GM23248 (cell line): ENCODE data around the gene CFAP100. TPM values are rescaled to one million over a fixed set of nuclear protein-coding genes. Genes with fewer than 3 reads are reported as not detected.

Experiments
- DNase-seq: peaks from one replicate; pipeline ENCODE4 v3.0.0-alpha.2; 2015
- H2AFZ ChIP-seq: fragments of 200-600 bp; sonication (generic); 2 replicates; pipeline ENCODE4 v1.6.1; 2016; ENCODE audit warnings: antibody characterized with exemption
- H3F3A ChIP-seq: fragments of 200-600 bp; sonication (generic); 2 replicates; pipeline ENCODE4 v1.6.1; 2016; ENCODE audit warnings: mild to moderate bottlenecking, antibody characterized with exemption, mixed run types; ENCODE audit not compliant: insufficient read depth
- H3K27ac ChIP-seq: fragments of 200-600 bp; sonication (generic); 2 replicates; pipeline ENCODE4 v1.5.1; 2016; ENCODE audit warnings: mild to moderate bottlenecking
- H3K27me3 ChIP-seq: fragments of 200-600 bp; sonication (generic); replicated peaks from 2 replicates; pipeline ENCODE4 v1.6.1; 2016; ENCODE audit warnings: mild to moderate bottlenecking; ENCODE audit not compliant: insufficient read depth
- H3K36me3 ChIP-seq: fragments of 200-600 bp; sonication (generic); 2 replicates; pipeline ENCODE4 v1.6.1; 2016; ENCODE audit warnings: low read depth, mild to moderate bottlenecking
- H3K4me1 ChIP-seq: fragments of 200-600 bp; sonication (generic); 2 replicates; pipeline ENCODE4 v1.6.1; 2016; ENCODE audit warnings: mild to moderate bottlenecking; ENCODE audit not compliant: insufficient read depth
- H3K4me2 ChIP-seq: fragments of 200-600 bp; sonication (generic); one replicate; pipeline ENCODE4 v1.6.1; 2016; ENCODE audit warnings: mild to moderate bottlenecking; ENCODE audit not compliant: unreplicated experiment
- H3K4me3 ChIP-seq: fragments of 200-600 bp; sonication (generic); 2 replicates; pipeline ENCODE4 v1.5.1; 2016; ENCODE audit warnings: mild to moderate bottlenecking
- H3K79me2 ChIP-seq: fragments of 200-600 bp; sonication (generic); 2 replicates; pipeline ENCODE4 v1.6.1; 2016; ENCODE audit warnings: mild to moderate bottlenecking; ENCODE audit not compliant: insufficient read depth
- H3K9ac ChIP-seq: fragments of 200-600 bp; sonication (generic); 2 replicates; pipeline ENCODE4 v1.6.1; 2016; ENCODE audit warnings: mild to moderate bottlenecking
- H3K9me2 ChIP-seq: fragments of 200-600 bp; sonication (generic); 2 replicates; pipeline ENCODE4 v1.6.1; 2016; ENCODE audit warnings: mixed run types, mild to moderate bottlenecking, moderate library complexity; ENCODE audit not compliant: insufficient read depth
- H3K9me3 ChIP-seq: fragments of 200-600 bp; sonication (generic); one replicate; pipeline ENCODE4 v1.6.1; 2017; ENCODE audit warnings: low read depth
- H4K20me1 ChIP-seq: fragments of 200-600 bp; sonication (generic); 2 replicates; pipeline ENCODE4 v1.6.0; 2016; ENCODE audit not compliant: insufficient read depth
- EZH2 ChIP-seq: fragments of 200-600 bp; sonication (generic); IDR thresholded peaks from 2 replicates; pipeline ENCODE4 v1.6.1; 2018; ENCODE audit warnings: antibody characterized with exemption, mild to moderate bottlenecking; ENCODE audit not compliant: insufficient read depth, poor library complexity, severe bottlenecking
- EZH2phosphoT487 ChIP-seq: fragments of 200-600 bp; sonication (generic); IDR thresholded peaks from 2 replicates; pipeline ENCODE4 v1.6.1; 2018; ENCODE audit warnings: antibody characterized with exemption, moderate library complexity, mild to moderate bottlenecking, low read depth; ENCODE audit not compliant: insufficient read depth
- WGBS, 2 experiments: methylation state at CpG; one replicate each; pipeline ENCODE4 v1.1.6; 2015 to 2017; ENCODE audit warnings: low lambda C conversion rate in 2 of 2, low coverage in 1 of 2; ENCODE audit errors: missing lambda C conversion rate in 2 of 2; 5-methylcytosine and 5-hydroxymethylcytosine counted together
- in situ Hi-C: fragments of 300-500 bp; cut with MboI; formaldehyde crosslinking; loops from 2 replicates; pipeline ENCODE4 v1.15.0; 2020
- polyA plus RNA-seq: library from polyadenylated mRNA; unstranded; fragments of >200 nt; fragmentation: Nextera tagmentation; extraction: Ambion mirVana; gene quantifications from 2 replicates; pipeline ENCODE4 v1.2.1, GENCODE V29; 2016
- total RNA-seq: library from RNA; depleted of rRNA; stranded (reverse); fragments of >200 nt; shearing (Covaris generic); gene quantifications from 2 replicates; pipeline ENCODE4 v1.2.3, GENCODE V29; 2014

The CFAP100 gene
- total and polyA plus RNA-seq, 2 experiments from 2014 or later: not detected

- Histone ChIP-seq H3K27me3 (peaks cover 37% of the 10 kb centered on the region), H3K9me3 (no peaks in the 10 kb centered on the region), H3K27ac (no peak overlapping the region), H3K4me3 (no peak overlapping the region), H4K20me1 (no peaks in the 10 kb centered on the region), H2AFZ (no peak overlapping the region), H3K9ac (no peak overlapping the region), H3K9me2 (no peaks in the 10 kb centered on the region), H3K4me1 (no peaks in the 10 kb centered on the region), H3K4me2 (no peak overlapping the region), H3K36me3 (no peaks in the 10 kb centered on the region), H3F3A (no peaks in the 10 kb centered on the region), H3K79me2 (no peaks in the 10 kb centered on the region)
- 68 to 75% methylated on average over 6 of the region's 6 CpGs for WGBS, 2 experiments
- no peak for DNase-seq
- no peak for TF ChIP-seq EZH2phosphoT487
- no peak for TF ChIP-seq EZH2
- in situ Hi-C loops: loop anchor here (10.0 to 25.0 kb wide), 3 partner anchors 151 to 434 kb away; partner anchors contain the start of gene ROPN1B
Observed at GRCh38 chr3:126395846-126396513, 1.3 kb downstream of the CFAP100 start.

DNA sequence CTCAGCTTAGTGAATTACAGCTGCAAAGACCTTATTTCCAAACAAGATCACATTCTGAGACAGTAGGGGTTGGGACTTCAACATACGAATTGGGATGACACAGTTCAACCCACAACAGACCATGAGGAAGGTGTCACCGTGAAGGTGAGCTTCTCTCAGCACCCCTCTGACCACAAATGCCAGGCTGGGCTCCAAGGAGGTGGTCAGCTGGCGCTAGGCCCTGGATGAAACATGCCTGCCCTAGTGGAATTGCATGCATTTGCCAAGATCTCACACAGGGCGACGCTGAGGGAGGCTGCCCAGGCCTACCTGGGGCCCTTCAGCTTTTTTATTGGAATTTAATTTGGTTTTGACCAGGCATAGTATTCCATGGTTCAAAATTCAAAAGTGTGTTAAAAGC lies 1.8 kb downstream of the CFAP100 start:
- Histone ChIP-seq H3F3A (no peaks in the 10 kb centered on the region), H4K20me1 (no peaks in the 10 kb centered on the region), H2AFZ (no peak overlapping the region), H3K79me2 (no peaks in the 10 kb centered on the region), H3K4me2 (no peak overlapping the region), H3K27me3 (peaks cover 37% of the 10 kb centered on the region), H3K4me1 (no peaks in the 10 kb centered on the region), H3K36me3 (no peaks in the 10 kb centered on the region), H3K9ac (no peak overlapping the region), H3K27ac (no peak overlapping the region), H3K4me3 (no peak overlapping the region), H3K9me3 (no peaks in the 10 kb centered on the region), H3K9me2 (no peaks in the 10 kb centered on the region)
- no peak for DNase-seq
- 67 to 72% methylated on average over 5 of the region's 5 CpGs for WGBS, 2 experiments
- TF ChIP-seq EZH2phosphoT487 (no peak), EZH2 (no peak)
- in situ Hi-C loops: loop anchor here (10.0 to 25.0 kb wide), 3 partner anchors 152 to 434 kb away; partner anchors contain the start of gene ROPN1B

DNA sequence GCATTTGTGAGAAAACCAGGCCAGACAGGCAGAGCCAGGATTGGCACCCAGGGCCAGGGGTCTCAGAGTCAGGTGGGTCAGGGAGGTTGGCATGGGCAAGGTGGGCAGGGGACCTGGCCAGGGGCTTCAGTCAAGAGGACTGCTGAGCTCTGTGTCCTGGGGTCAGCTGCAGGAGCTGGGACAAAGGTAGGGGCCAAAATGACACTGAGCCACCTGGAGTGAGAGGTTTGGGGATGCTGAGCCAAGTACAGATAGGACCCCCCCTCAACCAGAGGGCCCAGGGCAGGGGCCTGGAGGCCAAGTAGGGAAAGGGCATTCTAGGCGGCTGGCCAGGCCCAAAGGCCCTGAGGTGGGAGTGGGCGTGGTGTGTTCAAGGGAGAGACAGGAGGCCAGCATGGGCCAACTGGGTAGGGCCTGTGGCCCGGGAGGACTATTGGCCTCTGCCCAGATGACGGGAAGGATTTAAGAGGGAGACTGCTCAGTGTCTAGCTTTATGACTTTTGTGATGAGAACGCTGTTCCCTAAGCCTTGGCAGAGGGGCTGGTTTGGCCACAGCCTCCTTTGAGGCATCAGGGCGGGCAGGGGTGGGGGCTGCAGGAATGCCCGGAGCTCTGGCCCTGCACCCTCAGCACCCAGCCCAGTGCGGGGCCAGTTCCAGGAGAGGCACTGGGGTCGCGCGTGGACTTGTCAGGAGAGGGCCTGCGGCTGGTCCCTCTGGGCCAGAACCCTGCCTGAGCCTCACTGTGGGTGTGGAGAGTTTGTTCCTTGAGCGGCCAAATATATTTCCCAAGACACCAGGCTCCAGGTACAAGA lies 3.1 kb downstream of the CFAP100 start:
- Histone ChIP-seq H3K4me2 (no peak overlapping the region), H3K27me3 (peaks cover 36% of the 10 kb centered on the region), H3K36me3 (no peaks in the 10 kb centered on the region), H3K27ac (no peak overlapping the region), H3K4me3 (no peak overlapping the region), H3K79me2 (no peaks in the 10 kb centered on the region), H3K9ac (no peak overlapping the region), H3K4me1 (no peaks in the 10 kb centered on the region), H2AFZ (no peak overlapping the region), H3K9me2 (no peaks in the 10 kb centered on the region), H3F3A (no peaks in the 10 kb centered on the region), H4K20me1 (no peaks in the 10 kb centered on the region), H3K9me3 (no peaks in the 10 kb centered on the region)
- WGBS, 2 experiments: 48 to 70% methylated on average over 8 to 12 of the region's 13 CpGs
- TF ChIP-seq EZH2 (no peak), EZH2phosphoT487 (no peak)
- DNase-seq: no peak
- in situ Hi-C loops: loop anchor here (10.0 to 25.0 kb wide), 3 partner anchors 153 to 436 kb away; partner anchors contain the start of gene ROPN1B

GRCh38 chr3:126398423-126399350 lies 4.0 kb downstream of the CFAP100 start:
- Histone ChIP-seq H4K20me1 (no peaks in the 10 kb centered on the region), H3K4me2 (no peak overlapping the region), H3K4me3 (no peak overlapping the region), H3K36me3 (no peaks in the 10 kb centered on the region), H2AFZ (no peak overlapping the region), H3K79me2 (no peaks in the 10 kb centered on the region), H3K9me3 (no peaks in the 10 kb centered on the region), H3F3A (no peaks in the 10 kb centered on the region), H3K4me1 (no peaks in the 10 kb centered on the region), H3K9me2 (no peaks in the 10 kb centered on the region), H3K27me3 (peaks cover 27% of the 10 kb centered on the region; the same call in 1 of the 2 replicates), H3K27ac (no peak overlapping the region), H3K9ac (no peak overlapping the region)
- DNase-seq: no peak
- in situ Hi-C loops: loop anchor here (10.0 to 25.0 kb wide), 3 partner anchors 154 to 436 kb away; partner anchors contain the start of gene ROPN1B
- 80 to 81% methylated on average over 14 of the region's 14 CpGs for WGBS, 2 experiments
- TF ChIP-seq EZH2 (no peak), EZH2phosphoT487 (no peak)
